GM12875 (cell line): ENCODE results near the gene LNX2.

ENCODE experiments used
- H3K4me3 ChIP-seq: one replicate; pipeline ENCODE4 v1.5.1; 2011; ENCODE audit warnings: low read depth, low read length, control low read depth
- CTCF ChIP-seq: IDR thresholded peaks from 2 replicates; pipeline ENCODE4 v1.5.1; 2011; ENCODE audit warnings: low read depth, mild to moderate bottlenecking, control low read depth, inconsistent platforms, low read length, moderate library complexity, borderline replicate concordance; ENCODE audit not compliant: insufficient read depth

Gene LNX2

GRCh38 chr13:27620377-27621115 lies at the start of gene LNX2:
Gene LNX2, minus strand, starts transcription at chr13:27620529. Its CDS starts 38,826 bp downstream, at chr13:27581703.
- H3K4me3 ChIP-seq, result peak within 1 kb of the TSS; percentile 87

GRCh38 chr13:27667946-27668345 lies 47.6 kb upstream of the LNX2 start:
- no peak overlapping the region for H3K4me3 ChIP-seq
- TF ChIP-seq CTCF, result no peak

More at GRCh38 chr13:27620377-27621115, at the start of gene LNX2:
- TF ChIP-seq CTCF, result no peak

- no peak overlapping the region for H3K4me3 ChIP-seq
- no peak for TF ChIP-seq CTCF
Measured at GRCh38 chr13:27666951-27667350, 46.6 kb upstream of the LNX2 start.

- no peak for TF ChIP-seq CTCF
Measured at GRCh38 chr13:27665761-27666160, 45.4 kb upstream of the LNX2 start.

GRCh38 chr13:27665333-27665732 lies 45.0 kb upstream of the LNX2 start:
- H3K4me3 ChIP-seq, result no peak overlapping the region
- TF ChIP-seq CTCF, result no peak

More at GRCh38 chr13:27665761-27666160, 45.4 kb upstream of the LNX2 start:
- H3K4me3 ChIP-seq, result no peak overlapping the region

- H3K4me3 ChIP-seq, result no peak overlapping the region
- TF ChIP-seq CTCF, result no peak
Measured at GRCh38 chr13:27663947-27664346, 43.6 kb upstream of the LNX2 start.
